Epithelial cell of esophagus (primary cell): ENCODE measurements around the gene LRRC32.

Experiments used
- DNase-seq: peaks from one replicate; pipeline ENCODE4 v3.0.0; 2010; ENCODE audit warnings: low read depth
- H3K4me3 ChIP-seq: 2 replicates; pipeline ENCODE4 v1.5.1; 2011; ENCODE audit warnings: mild to moderate bottlenecking, low read length, control low read depth
- CTCF ChIP-seq: IDR thresholded peaks from 2 replicates; pipeline ENCODE4 v1.5.1; 2011; ENCODE audit warnings: low read depth, mild to moderate bottlenecking, low read length, control low read depth, inconsistent platforms; ENCODE audit not compliant: insufficient read depth; ENCODE audit errors: missing control alignments

LRRC32 gene

GRCh38 chr11:76640501-76640900 lies 30.0 kb downstream of the LRRC32 start:
- H3K4me3 ChIP-seq, result no peak overlapping the region
- DNase-seq, result no peak
- TF ChIP-seq CTCF, result no peak

- no peak for TF ChIP-seq CTCF
- H3K4me3 ChIP-seq, result no peak overlapping the region
- DNase-seq, result no peak
These were observed 30.9 kb downstream of the LRRC32 start for GRCh38 chr11:76639621-76640020.

GRCh38 chr11:76638270-76639197 lies 32.0 kb downstream of the LRRC32 start:
- no peak overlapping the region for H3K4me3 ChIP-seq
- no peak for TF ChIP-seq CTCF
- no peak for DNase-seq

GRCh38 chr11:76637491-76638269 lies 32.9 kb downstream of the LRRC32 start:
- TF ChIP-seq CTCF, result no peak
- no peak for DNase-seq

GRCh38 chr11:76636826-76637460 lies 33.6 kb downstream of the LRRC32 start:
- TF ChIP-seq CTCF, result no peak
- no peak overlapping the region for H3K4me3 ChIP-seq
- DNase-seq, result no peak

More at GRCh38 chr11:76637491-76638269, 32.9 kb downstream of the LRRC32 start:
- H3K4me3 ChIP-seq, result no peak overlapping the region

GRCh38 chr11:76635991-76636738 lies 34.4 kb downstream of the LRRC32 start:
- TF ChIP-seq CTCF, result no peak
- no peak overlapping the region for H3K4me3 ChIP-seq
- DNase-seq, result no peak
